Smooth muscle cell of the brain vasculature (primary cell): ENCODE measurements around the gene PPT2.
"Not testable (repeated sequence)": the region's sequence is repeated elsewhere in the genome, so short reads cannot be mapped to it uniquely, and the experiment has no call there.

Experiments used
- DNase-seq: peaks from one replicate; pipeline ENCODE4 v3.0.0-alpha.2; 2012; ENCODE audit warnings: low read depth, low spot score

The PPT2 gene

GRCh38 chr6:32204268-32204715 is 50.4 kb downstream of the PPT2 start:
- no peak for DNase-seq

- no peak for DNase-seq
These were observed 55.1 kb downstream of the PPT2 start for GRCh38 chr6:32208996-32209395.

GRCh38 chr6:32210191-32210601 is 56.3 kb downstream of the PPT2 start:
- DNase-seq = no peak

- not testable (repeated sequence) for DNase-seq
These were observed 57.5 kb downstream of the PPT2 start for GRCh38 chr6:32211432-32211831.

- DNase-seq = no peak
These were observed 58.3 kb downstream of the PPT2 start for GRCh38 chr6:32212076-32212760.
